Measurements from ENCODE around the gene ATP1A4.

Gene ATP1A4

DNA sequence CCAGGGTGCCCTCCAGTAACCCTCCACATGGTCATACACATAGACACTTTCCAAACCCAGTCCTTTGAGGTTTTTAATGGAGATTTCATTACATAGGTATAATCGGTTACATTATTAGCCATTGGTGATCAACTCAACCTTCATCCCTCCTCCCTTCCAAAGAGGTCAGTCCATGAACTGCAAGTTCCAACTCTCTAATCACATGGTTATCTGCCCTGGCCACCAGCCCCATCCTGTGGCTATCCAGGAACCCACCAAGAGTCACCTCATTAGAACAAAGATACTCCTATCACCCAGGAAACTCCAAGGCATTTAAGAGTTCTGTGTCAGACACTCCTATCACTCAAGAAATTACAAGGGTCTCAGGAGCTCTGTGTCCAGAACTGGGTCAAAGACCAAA lies 12.2 kb downstream of the ATP1A4 start:
- H3K27ac ChIP-seq (ENCODE audit: insufficient read depth in 1 of 2, low read depth in 1 of 2, low read length in 2 of 2, poor library complexity in 1 of 2, severe bottlenecking in 2 of 2) = no peak overlapping the region
- H3K36me3 ChIP-seq (ENCODE audit: control insufficient read depth in 4 of 4, insufficient read depth in 4 of 4, low read length in 3 of 4) = no peaks in the 10 kb centered on the region
- CTCF ChIA-PET = interaction anchor here (1.7 to 1.8 kb wide), 2 partner anchors 11 to 30 kb away, joined by 3 to 7 read pairs; no protein-coding TSS in a partner anchor
- POLR2A ChIA-PET = no interaction called here
- H3K27me3 ChIP-seq (replicated peaks in 2 of 5; ENCODE audit: control insufficient read depth in 4 of 5, insufficient read depth in 5 of 5, low read length in 4 of 5) = peaks cover 0 to 2% (median 0%) of the 10 kb centered on the region in 5 experiments
- no peak for DNase-seq
- H3K9me3 ChIP-seq (ENCODE audit: control extremely low read depth in 1 of 5, control insufficient read depth in 4 of 5, insufficient read depth in 2 of 5, low read depth in 1 of 5, low read length in 4 of 5) = no peaks in the 10 kb centered on the region
- no peak overlapping the region for H3K4me3 ChIP-seq (ENCODE audit: control insufficient read depth in 1 of 7, extremely low read depth in 1 of 7, insufficient read depth in 4 of 7, low read depth in 2 of 7, low read length in 6 of 7)
- peaks cover 4 to 35% (median 12%) of the 10 kb centered on the region in 4 experiments for H3K4me1 ChIP-seq (ENCODE audit: control extremely low read depth in 1 of 4, control insufficient read depth in 4 of 4, insufficient read depth in 4 of 4, low read length in 3 of 4)
- no CpG with 5 or more reads among the region's 1 CpG for WGBS (ENCODE audit: insufficient coverage)

DNA sequence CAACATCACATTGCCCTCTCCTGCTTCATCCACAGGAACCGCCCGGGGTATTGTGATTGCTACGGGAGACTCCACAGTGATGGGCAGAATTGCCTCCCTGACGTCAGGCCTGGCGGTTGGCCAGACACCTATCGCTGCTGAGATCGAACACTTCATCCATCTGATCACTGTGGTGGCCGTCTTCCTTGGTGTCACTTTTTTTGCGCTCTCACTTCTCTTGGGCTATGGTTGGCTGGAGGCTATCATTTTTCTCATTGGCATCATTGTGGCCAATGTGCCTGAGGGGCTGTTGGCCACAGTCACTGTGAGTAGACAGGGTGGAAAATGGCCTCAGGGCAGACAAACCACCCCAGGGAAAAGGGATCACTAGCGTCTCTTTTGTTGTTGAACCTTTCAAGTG lies 12.7 kb downstream of the ATP1A4 start:
- CTCF ChIA-PET = interaction anchor here (0.6 to 1.3 kb wide), 2 partner anchors 26 to 121 kb away, joined by 3 read pairs; partner anchors contain the start of genes CASQ1 and PEX19
- Histone ChIP-seq H3K36me3 (ENCODE audit: control insufficient read depth in 4 of 4, insufficient read depth in 4 of 4, low read length in 3 of 4) (no peaks in the 10 kb centered on the region), H3K4me3 (ENCODE audit: control insufficient read depth in 1 of 7, extremely low read depth in 1 of 7, insufficient read depth in 4 of 7, low read depth in 2 of 7, low read length in 6 of 7) (no peak overlapping the region), H3K4me1 (ENCODE audit: control extremely low read depth in 1 of 4, control insufficient read depth in 4 of 4, insufficient read depth in 4 of 4, low read length in 3 of 4) (peaks cover 4 to 40% (median 15%) of the 10 kb centered on the region in 4 experiments), H3K27me3 (replicated peaks in 2 of 5; ENCODE audit: control insufficient read depth in 4 of 5, insufficient read depth in 5 of 5, low read length in 4 of 5) (peaks cover 0 to 2% (median 0%) of the 10 kb centered on the region in 5 experiments), H3K9me3 (ENCODE audit: control extremely low read depth in 1 of 5, control insufficient read depth in 4 of 5, insufficient read depth in 2 of 5, low read depth in 1 of 5, low read length in 4 of 5) (no peaks in the 10 kb centered on the region), H3K27ac (ENCODE audit: insufficient read depth in 1 of 2, low read depth in 1 of 2, low read length in 2 of 2, poor library complexity in 1 of 2, severe bottlenecking in 2 of 2) (no peak overlapping the region)
- DNase-seq = no peak
- WGBS (ENCODE audit: insufficient coverage) = 93% methylated on average over 9 of the region's 10 CpGs
- POLR2A ChIA-PET = no interaction called here

DNA sequence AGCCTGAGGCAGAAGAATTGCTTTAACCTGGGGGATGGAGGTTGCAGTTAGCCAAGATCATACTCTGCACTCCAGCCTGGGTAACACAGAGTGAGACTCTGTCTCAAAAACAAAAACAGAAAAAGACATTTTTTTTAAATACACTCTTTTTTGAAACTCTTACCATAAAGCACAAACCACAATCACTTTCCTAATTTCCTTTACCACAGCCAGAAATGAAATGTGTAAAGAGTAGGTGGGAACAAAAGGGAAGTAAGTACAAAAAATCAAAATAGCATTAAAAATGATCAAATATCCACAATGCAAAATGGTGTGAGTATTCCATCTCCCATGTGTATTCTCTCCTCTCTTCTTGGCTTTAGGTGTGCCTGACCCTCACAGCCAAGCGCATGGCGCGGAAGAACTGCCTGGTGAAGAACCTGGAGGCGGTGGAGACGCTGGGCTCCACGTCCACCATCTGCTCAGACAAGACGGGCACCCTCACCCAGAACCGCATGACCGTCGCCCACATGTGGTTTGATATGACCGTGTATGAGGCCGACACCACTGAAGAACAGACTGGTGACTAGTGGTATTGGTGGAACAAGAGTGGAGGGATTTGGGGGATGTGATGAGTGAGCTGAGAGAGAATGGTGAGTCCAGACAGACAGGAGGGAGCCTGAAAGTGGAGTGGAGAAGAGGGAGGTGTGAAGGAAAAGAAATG lies 14.9 kb downstream of the ATP1A4 start:
- H3K9me3 ChIP-seq (ENCODE audit: control extremely low read depth in 1 of 5, control insufficient read depth in 4 of 5, insufficient read depth in 2 of 5, low read depth in 1 of 5, low read length in 4 of 5) = no peaks in the 10 kb centered on the region
- 81% methylated on average over 9 of the region's 12 CpGs for WGBS (ENCODE audit: insufficient coverage)
- H3K36me3 ChIP-seq (ENCODE audit: control insufficient read depth in 4 of 4, insufficient read depth in 4 of 4, low read length in 3 of 4) = no peaks in the 10 kb centered on the region
- no peak overlapping the region for H3K27ac ChIP-seq (ENCODE audit: insufficient read depth in 1 of 2, low read depth in 1 of 2, low read length in 2 of 2, poor library complexity in 1 of 2, severe bottlenecking in 2 of 2)
- ChIA-PET POLR2A (interaction anchor here (0.6 kb wide), 1 partner anchor 602 kb away, joined by 3 read pairs; no protein-coding TSS in a partner anchor), CTCF (interaction anchor here (1.1 kb wide), 1 partner anchor 17 kb away, joined by 3 read pairs; no protein-coding TSS in a partner anchor)
- no peak overlapping the region for H3K4me3 ChIP-seq (ENCODE audit: control insufficient read depth in 1 of 7, extremely low read depth in 1 of 7, insufficient read depth in 4 of 7, low read depth in 2 of 7, low read length in 6 of 7)
- peaks cover 4 to 56% (median 26%) of the 10 kb centered on the region in 4 experiments for H3K4me1 ChIP-seq (ENCODE audit: control extremely low read depth in 1 of 4, control insufficient read depth in 4 of 4, insufficient read depth in 4 of 4, low read length in 3 of 4)
- peak in 2 of 3 donors; percentile 6 to 46 for DNase-seq
- peaks cover 0 to 2% (median 0%) of the 10 kb centered on the region in 5 experiments for H3K27me3 ChIP-seq (replicated peaks in 2 of 5; ENCODE audit: control insufficient read depth in 4 of 5, insufficient read depth in 5 of 5, low read length in 4 of 5)

DNA sequence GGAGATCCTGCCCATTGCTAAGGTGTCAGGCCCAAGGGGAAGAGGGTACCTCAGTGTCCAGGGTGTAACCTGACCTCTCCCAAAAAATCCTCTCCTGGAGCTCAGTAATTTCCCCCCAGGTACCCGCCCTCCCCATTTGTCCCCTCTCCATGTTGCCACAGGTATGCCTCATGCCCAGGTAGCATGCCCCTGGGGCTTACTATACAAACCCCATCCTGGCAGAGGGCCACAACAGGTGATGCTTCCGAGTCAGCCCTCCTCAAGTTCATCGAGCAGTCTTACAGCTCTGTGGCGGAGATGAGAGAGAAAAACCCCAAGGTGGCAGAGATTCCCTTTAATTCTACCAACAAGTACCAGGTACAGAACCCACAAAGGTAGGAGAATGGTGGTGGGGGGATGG lies 15.7 kb downstream of the ATP1A4 start:
- ChIA-PET CTCF (interaction anchor here (0.7 to 0.8 kb wide), 2 partner anchors 14 to 62 kb away, joined by 3 read pairs; no protein-coding TSS in a partner anchor), POLR2A (interaction anchor here (1.1 kb wide), 1 partner anchor 9 kb away, joined by 3 read pairs; no protein-coding TSS in a partner anchor)
- DNase-seq = no peak
- Histone ChIP-seq H3K36me3 (ENCODE audit: control insufficient read depth in 4 of 4, insufficient read depth in 4 of 4, low read length in 3 of 4) (no peaks in the 10 kb centered on the region), H3K9me3 (ENCODE audit: control extremely low read depth in 1 of 5, control insufficient read depth in 4 of 5, insufficient read depth in 2 of 5, low read depth in 1 of 5, low read length in 4 of 5) (no peaks in the 10 kb centered on the region), H3K27ac (ENCODE audit: insufficient read depth in 1 of 2, low read depth in 1 of 2, low read length in 2 of 2, poor library complexity in 1 of 2, severe bottlenecking in 2 of 2) (no peak overlapping the region), H3K4me3 (ENCODE audit: control insufficient read depth in 1 of 7, extremely low read depth in 1 of 7, insufficient read depth in 4 of 7, low read depth in 2 of 7, low read length in 6 of 7) (no peak overlapping the region), H3K27me3 (replicated peaks in 2 of 5; ENCODE audit: control insufficient read depth in 4 of 5, insufficient read depth in 5 of 5, low read length in 4 of 5) (no peaks in the 10 kb centered on the region), H3K4me1 (ENCODE audit: control extremely low read depth in 1 of 4, control insufficient read depth in 4 of 4, insufficient read depth in 4 of 4, low read length in 3 of 4) (peaks cover 4 to 56% (median 26%) of the 10 kb centered on the region in 4 experiments)
- 100% methylated on average over 1 of the region's 4 CpGs for WGBS (ENCODE audit: insufficient coverage)

DNA sequence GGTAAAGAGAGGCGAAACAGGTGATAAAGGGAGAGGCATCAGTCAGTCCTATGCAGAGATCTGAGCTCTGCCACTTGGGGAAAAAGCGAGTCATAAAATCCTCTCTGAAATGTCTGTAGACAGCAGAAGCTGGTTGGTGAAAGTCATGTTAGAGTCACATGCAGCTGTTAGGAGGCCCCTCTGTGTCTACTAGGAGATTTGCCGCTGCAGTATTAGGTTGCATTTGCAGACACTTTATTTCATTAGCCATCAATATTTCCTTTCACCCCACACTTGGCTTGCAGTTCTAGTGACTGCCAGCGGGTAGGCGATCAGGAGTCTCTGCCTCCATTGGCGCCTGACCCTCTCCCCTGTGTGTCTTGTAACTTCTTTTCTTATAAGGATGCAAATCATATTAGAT lies 16.2 kb downstream of the ATP1A4 start:
- 98% methylated on average over 6 of the region's 6 CpGs for WGBS (ENCODE audit: insufficient coverage)
- no peaks in the 10 kb centered on the region for H3K9me3 ChIP-seq (ENCODE audit: control extremely low read depth in 1 of 5, control insufficient read depth in 4 of 5, insufficient read depth in 2 of 5, low read depth in 1 of 5, low read length in 4 of 5)
- no peak overlapping the region for H3K27ac ChIP-seq (ENCODE audit: insufficient read depth in 1 of 2, low read depth in 1 of 2, low read length in 2 of 2, poor library complexity in 1 of 2, severe bottlenecking in 2 of 2)
- CTCF ChIA-PET = interaction anchor here (0.7 to 0.8 kb wide), 2 partner anchors 15 to 62 kb away, joined by 3 read pairs; no protein-coding TSS in a partner anchor
- peaks cover 4 to 56% (median 26%) of the 10 kb centered on the region in 4 experiments for H3K4me1 ChIP-seq (ENCODE audit: control extremely low read depth in 1 of 4, control insufficient read depth in 4 of 4, insufficient read depth in 4 of 4, low read length in 3 of 4)
- H3K4me3 ChIP-seq (ENCODE audit: control insufficient read depth in 1 of 7, extremely low read depth in 1 of 7, insufficient read depth in 4 of 7, low read depth in 2 of 7, low read length in 6 of 7) = no peak overlapping the region
- H3K27me3 ChIP-seq (replicated peaks in 2 of 5; ENCODE audit: control insufficient read depth in 4 of 5, insufficient read depth in 5 of 5, low read length in 4 of 5) = no peaks in the 10 kb centered on the region
- peak in 2 of 3 donors; percentile 15 to 39 for DNase-seq
- H3K36me3 ChIP-seq (ENCODE audit: control insufficient read depth in 4 of 4, insufficient read depth in 4 of 4, low read length in 3 of 4) = no peaks in the 10 kb centered on the region
- POLR2A ChIA-PET = interaction anchor here (1.1 kb wide), 1 partner anchor 8 kb away, joined by 3 read pairs; no protein-coding TSS in a partner anchor

- 70% methylated on average over 2 of the region's 5 CpGs for WGBS (ENCODE audit: insufficient coverage)
- Histone ChIP-seq H3K27me3 (replicated peaks in 2 of 5; ENCODE audit: control insufficient read depth in 4 of 5, insufficient read depth in 5 of 5, low read length in 4 of 5) (no peaks in the 10 kb centered on the region), H3K36me3 (ENCODE audit: control insufficient read depth in 4 of 4, insufficient read depth in 4 of 4, low read length in 3 of 4) (no peaks in the 10 kb centered on the region), H3K4me3 (ENCODE audit: control insufficient read depth in 1 of 7, extremely low read depth in 1 of 7, insufficient read depth in 4 of 7, low read depth in 2 of 7, low read length in 6 of 7) (no peak overlapping the region), H3K4me1 (ENCODE audit: control extremely low read depth in 1 of 4, control insufficient read depth in 4 of 4, insufficient read depth in 4 of 4, low read length in 3 of 4) (peaks cover 4 to 54% (median 26%) of the 10 kb centered on the region in 4 experiments), H3K27ac (ENCODE audit: insufficient read depth in 1 of 2, low read depth in 1 of 2, low read length in 2 of 2, poor library complexity in 1 of 2, severe bottlenecking in 2 of 2) (no peak overlapping the region), H3K9me3 (ENCODE audit: control extremely low read depth in 1 of 5, control insufficient read depth in 4 of 5, insufficient read depth in 2 of 5, low read depth in 1 of 5, low read length in 4 of 5) (no peaks in the 10 kb centered on the region)
- CTCF ChIA-PET = interaction anchor here (0.8 to 2.0 kb wide), 2 partner anchors 28 to 62 kb away, joined by 3 to 4 read pairs; no protein-coding TSS in a partner anchor
- DNase-seq = no peak
- POLR2A ChIA-PET = interaction anchor here (1.1 kb wide), 1 partner anchor 8 kb away, joined by 3 read pairs; no protein-coding TSS in a partner anchor
Observed at GRCh38 chr1:160168016-160168415, 16.6 kb downstream of the ATP1A4 start.

All from common myeloid progenitor, CD34-positive (primary cell).